BJ (cell line): ENCODE measurements around the gene RANBP10. TPM values are rescaled to one million over a fixed set of nuclear protein-coding genes. Genes with fewer than 3 reads are reported as not detected.

Experiments used
- CTCF ChIA-PET: fragments of 350-600 bp; formaldehyde crosslinking; extraction: SDS; loops from one replicate; lab custom pipeline; 2021; ENCODE audit warnings: antibody characterized with exemption, inconsistent platforms; lab: Yijun Ruan, JAX
- POLR2A ChIA-PET: fragments of 300-600 bp; sonication (Branson Sonifier 250); formaldehyde crosslinking; extraction: SDS; loops from one replicate; lab custom pipeline; 2021; ENCODE audit warnings: antibody characterized with exemption; lab: Charles Lee
- DNase-seq: peaks from one replicate; pipeline ENCODE4 v3.0.0-alpha.2; 2011; ENCODE audit warnings: low read depth
- H3K27me3 ChIP-seq: 2 replicates; pipeline ENCODE4 v1.6.0; 2011; ENCODE audit warnings: low read length; ENCODE audit not compliant: control insufficient read depth, insufficient read depth
- H3K36me3 ChIP-seq: 2 replicates; pipeline ENCODE4 v1.5.1; 2011; ENCODE audit warnings: low read length; ENCODE audit not compliant: control insufficient read depth, insufficient read depth
- H3K4me3 ChIP-seq: 2 replicates; pipeline ENCODE4 v1.5.1; 2011; ENCODE audit warnings: low read depth, mild to moderate bottlenecking, control low read depth, low read length
- polyA plus RNA-seq: library from polyadenylated mRNA; depleted of rRNA; stranded (reverse); fragments of >200 nt; gene quantifications from 2 replicates; pipeline ENCODE4 v1.2.3, GENCODE V29; 2011
- TF ChIP-seq, protein P1 (sequence below): IDR thresholded peaks from 2 replicates; pipeline ENCODE4 v1.5.1; 2011; ENCODE audit warnings: low read depth, mild to moderate bottlenecking, control low read depth, inconsistent platforms, low read length, moderate library complexity; ENCODE audit not compliant: insufficient read depth

Gene RANBP10
- polyA plus RNA-seq, 1 experiment: 17.6 TPM

DNA sequence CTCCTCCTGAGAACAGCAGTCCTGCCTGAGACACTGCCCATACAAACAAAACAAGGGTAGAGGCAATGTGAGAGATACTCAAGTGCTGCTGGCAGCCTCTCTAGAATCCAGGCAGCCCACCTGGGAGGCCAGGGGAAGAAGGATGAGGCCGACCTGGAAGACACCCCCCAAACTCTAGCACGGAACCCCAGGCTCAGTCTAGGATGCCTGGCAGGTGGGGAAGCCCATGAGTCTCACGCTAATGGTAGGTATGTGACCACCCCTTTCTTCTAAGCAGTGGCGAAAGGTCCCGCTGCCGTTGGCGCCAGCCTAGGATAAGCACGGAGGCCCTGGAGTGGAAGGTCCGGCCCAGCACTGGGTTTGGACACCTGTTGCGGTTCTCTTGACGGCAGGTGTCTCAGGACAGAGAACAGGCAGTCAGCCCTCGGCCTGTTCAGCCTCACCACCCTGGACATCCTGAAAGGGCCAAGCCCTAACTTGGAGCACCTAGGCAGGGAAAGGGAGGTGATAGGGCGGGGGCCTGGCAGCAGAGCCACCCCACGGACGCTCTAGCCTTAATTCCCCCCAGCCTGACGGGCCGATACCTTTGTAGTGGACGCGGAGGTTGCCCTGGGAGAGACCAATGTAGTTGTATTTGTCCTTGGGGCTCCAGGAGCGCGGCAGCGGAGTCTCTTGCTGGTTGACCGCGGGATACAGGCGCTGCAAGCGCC is 487 bp downstream of the RANBP10 start:
- DNase-seq: no peak
- POLR2A ChIA-PET: interaction anchor here (0.5 to 1.0 kb wide), 2 partner anchors 23 to 146 kb away, joined by 3 to 6 read pairs; partner anchors contain the start of gene ACD
- TF ChIP-seq, protein P1, sequence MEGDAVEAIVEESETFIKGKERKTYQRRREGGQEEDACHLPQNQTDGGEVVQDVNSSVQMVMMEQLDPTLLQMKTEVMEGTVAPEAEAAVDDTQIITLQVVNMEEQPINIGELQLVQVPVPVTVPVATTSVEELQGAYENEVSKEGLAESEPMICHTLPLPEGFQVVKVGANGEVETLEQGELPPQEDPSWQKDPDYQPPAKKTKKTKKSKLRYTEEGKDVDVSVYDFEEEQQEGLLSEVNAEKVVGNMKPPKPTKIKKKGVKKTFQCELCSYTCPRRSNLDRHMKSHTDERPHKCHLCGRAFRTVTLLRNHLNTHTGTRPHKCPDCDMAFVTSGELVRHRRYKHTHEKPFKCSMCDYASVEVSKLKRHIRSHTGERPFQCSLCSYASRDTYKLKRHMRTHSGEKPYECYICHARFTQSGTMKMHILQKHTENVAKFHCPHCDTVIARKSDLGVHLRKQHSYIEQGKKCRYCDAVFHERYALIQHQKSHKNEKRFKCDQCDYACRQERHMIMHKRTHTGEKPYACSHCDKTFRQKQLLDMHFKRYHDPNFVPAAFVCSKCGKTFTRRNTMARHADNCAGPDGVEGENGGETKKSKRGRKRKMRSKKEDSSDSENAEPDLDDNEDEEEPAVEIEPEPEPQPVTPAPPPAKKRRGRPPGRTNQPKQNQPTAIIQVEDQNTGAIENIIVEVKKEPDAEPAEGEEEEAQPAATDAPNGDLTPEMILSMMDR: no peak
- Histone ChIP-seq H3K36me3 (peaks cover 6% of the 10 kb centered on the region), H3K4me3 (peak overlapping the region; percentile 84), H3K27me3 (no peaks in the 10 kb centered on the region)
- CTCF ChIA-PET: interaction anchor here (0.6 to 3.1 kb wide), 9 partner anchors 10 to 290 kb away, joined by 3 to 50 read pairs (median 4); partner anchors contain the start of genes C16orf86 and ENKD1

DNA sequence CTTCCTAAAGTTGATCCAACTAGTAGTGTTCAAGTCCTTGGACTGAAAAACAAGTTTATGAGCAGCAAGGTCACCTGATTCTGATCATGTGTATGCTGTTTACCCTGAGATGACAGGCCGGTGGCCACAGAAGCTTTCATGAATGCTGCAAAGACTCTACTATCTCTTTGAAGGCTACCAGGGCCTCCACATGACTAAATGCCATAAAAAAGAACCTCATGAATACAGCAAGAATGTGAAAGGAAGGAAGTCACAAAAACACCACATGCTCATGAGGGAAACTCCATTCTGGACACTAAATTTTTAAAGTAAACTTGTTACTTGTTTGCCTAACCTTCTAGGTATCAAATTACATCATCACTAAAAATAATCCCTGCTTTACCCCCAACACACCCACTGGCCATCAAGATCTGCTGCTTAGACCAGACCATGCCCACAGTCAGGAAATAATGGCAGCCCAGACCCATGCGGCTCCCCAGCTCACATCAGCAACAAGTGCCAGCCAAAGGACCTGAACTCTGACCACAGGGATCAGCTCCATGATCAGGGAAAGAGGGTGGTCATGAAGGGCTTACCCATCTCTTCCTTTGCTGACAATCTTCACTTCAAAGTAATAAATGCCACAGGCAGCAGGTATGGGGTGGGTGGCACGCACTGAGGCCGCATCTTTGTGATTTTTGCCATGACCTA is 1.4 kb downstream of the RANBP10 start:
- Histone ChIP-seq H3K36me3 (peaks cover 11% of the 10 kb centered on the region), H3K27me3 (no peaks in the 10 kb centered on the region), H3K4me3 (peak overlapping the region; percentile 84)
- no peak for DNase-seq
- ChIA-PET POLR2A (interaction anchor here (0.5 kb wide), 1 partner anchor 25 kb away, joined by 3 read pairs; no protein-coding TSS in a partner anchor), CTCF (interaction anchor here (1.0 kb wide), 1 partner anchor 10 kb away, joined by 4 read pairs; no protein-coding TSS in a partner anchor)
- TF ChIP-seq, protein P1: no peak

DNA sequence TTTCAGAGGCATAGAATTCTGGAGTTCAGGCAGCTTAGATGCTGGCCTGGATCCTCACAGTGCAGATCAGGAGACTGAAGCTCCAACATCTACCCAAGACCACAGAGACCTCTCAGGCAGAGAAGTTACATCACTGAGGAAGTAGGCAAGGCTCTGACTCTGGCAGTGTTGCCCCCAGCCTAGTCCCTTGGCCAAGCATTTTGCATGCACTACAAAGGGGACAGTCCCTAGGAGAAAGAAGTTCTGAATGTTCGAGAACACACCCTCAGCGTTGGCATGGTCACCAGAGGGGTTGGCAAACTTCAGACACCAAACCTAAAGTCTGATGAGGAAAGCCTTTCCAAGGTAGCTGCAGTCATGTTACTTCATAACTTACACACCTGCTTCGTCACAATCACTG is 2.5 kb downstream of the RANBP10 start:
- H3K27me3 ChIP-seq: no peaks in the 10 kb centered on the region
- ChIA-PET CTCF (interaction anchor here (1.0 to 1.1 kb wide), 2 partner anchors 11 to 136 kb away, joined by 3 to 4 read pairs; no protein-coding TSS in a partner anchor), POLR2A (no interaction called here)
- peaks cover 11% of the 10 kb centered on the region for H3K36me3 ChIP-seq
- DNase-seq: no peak
- no peak overlapping the region for H3K4me3 ChIP-seq
- TF ChIP-seq, protein P1: no peak

DNA sequence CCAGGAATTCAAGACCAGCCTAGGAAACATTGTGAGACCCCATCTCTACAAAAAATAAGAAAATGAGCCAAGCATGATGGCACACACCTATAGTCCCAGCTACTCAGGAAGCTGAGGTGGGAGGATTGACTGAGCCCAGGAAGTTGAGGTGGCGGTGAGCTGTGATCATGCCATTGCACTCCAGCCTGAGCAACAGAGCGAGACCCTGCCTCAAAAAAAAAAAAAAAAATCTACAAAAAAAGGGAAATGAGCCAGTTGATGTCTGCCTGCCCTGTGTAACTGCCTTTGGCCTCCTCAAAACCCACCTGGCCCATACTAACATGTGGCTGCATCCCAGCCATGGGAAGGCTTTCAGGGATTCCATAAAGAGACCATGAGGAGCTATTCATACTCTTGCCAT is 4.5 kb downstream of the RANBP10 start:
- CTCF ChIA-PET: interaction anchor here (0.6 to 3.5 kb wide), 5 partner anchors 12 to 281 kb away, joined by 3 to 19 read pairs (median 4); no protein-coding TSS in a partner anchor
- Histone ChIP-seq H3K36me3 (peaks cover 11% of the 10 kb centered on the region), H3K27me3 (no peaks in the 10 kb centered on the region), H3K4me3 (no peak overlapping the region)
- TF ChIP-seq, protein P1: no peak
- POLR2A ChIA-PET: no interaction called here
- DNase-seq: no peak

DNA sequence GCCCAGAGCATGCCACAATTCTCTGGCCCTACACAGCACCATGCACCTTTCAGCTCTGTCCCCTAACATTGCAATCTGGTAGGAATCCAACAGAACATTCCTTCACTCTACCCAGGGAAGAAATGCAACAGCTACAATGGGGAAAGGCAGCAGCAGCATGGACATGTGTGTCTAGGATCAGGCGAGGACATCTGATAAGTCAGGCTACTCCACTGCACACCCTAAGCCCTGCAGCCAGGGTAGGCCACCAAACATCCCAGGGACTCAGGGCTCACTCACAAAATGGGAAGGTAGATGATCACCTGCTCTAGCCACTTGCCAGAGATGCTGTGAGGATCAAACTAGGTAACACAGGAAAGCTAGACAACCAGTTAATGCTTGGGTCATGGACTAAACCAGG is 5.1 kb downstream of the RANBP10 start:
- TF ChIP-seq, protein P1: no peak
- Histone ChIP-seq H3K4me3 (no peak overlapping the region), H3K27me3 (no peaks in the 10 kb centered on the region), H3K36me3 (peaks cover 11% of the 10 kb centered on the region)
- POLR2A ChIA-PET: no interaction called here
- CTCF ChIA-PET: interaction anchor here (1.2 to 3.5 kb wide), 3 partner anchors 13 to 129 kb away, joined by 4 to 19 read pairs (median 8); no protein-coding TSS in a partner anchor
- no peak for DNase-seq
